HepG2 (cell line): Measurements from ENCODE around the gene FAP. TPM values are rescaled to one million over a fixed set of nuclear protein-coding genes. Genes with fewer than 3 reads are reported as not detected.

ENCODE experiments used
- ATAC-seq: fragments of 200-7000 bp; cut with Tn5 transposase; 3 replicates; pipeline ENCODE4 v1.9.1; 2020; ENCODE audit warnings: mild to moderate bottlenecking, moderate library complexity
- BruUV-seq: library from RNA; stranded (reverse); fragments of 400-500 nt; replicated peaks from 2 replicates; lab custom pipeline; 2021; lab: Mats Ljungman, UMichigan
- CTCF ChIA-PET: fragments of 300-600 bp; formaldehyde crosslinking; extraction: SDS; loops from one replicate; lab custom pipeline; 2021; ENCODE audit warnings: low total read pairs, inconsistent platforms, low intra/inter-chr PET ratio; lab: Yijun Ruan, JAX
- POLR2A ChIA-PET: fragments of 350-600 bp; sonication (Branson Sonifier 250); formaldehyde crosslinking; loops from one replicate; lab custom pipeline; 2020; ENCODE audit warnings: antibody characterized with exemption, inconsistent platforms; lab: Yijun Ruan, JAX
- DNase-seq: peaks from one replicate; pipeline ENCODE4 v3.0.0-alpha.2; 2015; ENCODE audit warnings: low spot score
- FAIRE-seq: peaks from 3 replicates; lab custom pipeline; 2011; peaks lifted over from hg19 to GRCh38; lab: Jason Lieb, UNC
- H2AFZ ChIP-seq: one replicate; pipeline ENCODE4 v1.6.1; 2011; ENCODE audit warnings: low read length, inconsistent platforms
- H3K27ac ChIP-seq: fragments of 300-600 bp; 3 replicates; pipeline ENCODE4 v1.8.0; 2011; ENCODE audit warnings: mixed run types, mild to moderate bottlenecking, mixed read lengths, low read length, inconsistent platforms; ENCODE audit not compliant: insufficient read depth; ENCODE audit errors: extremely low read length
- H3K27me3 ChIP-seq, 2 experiments: fragments of 200-600 bp in 1 of 2; 2 replicates in 1 of 2; 3 replicates in 1 of 2; pipeline versions ENCODE4 v1.6.0 to v1.8.0; 2011; ENCODE audit warnings: low read length in 2 of 2, mild to moderate bottlenecking in 2 of 2, moderate library complexity in 2 of 2, inconsistent platforms in 1 of 2; ENCODE audit not compliant: insufficient read depth in 2 of 2, control insufficient read depth in 1 of 2
- H3K36me3 ChIP-seq, 2 experiments: fragments of 200-600 bp in 1 of 2; replicated peaks in 1 of 2; 2 replicates in 1 of 2; 3 replicates in 1 of 2; pipeline versions ENCODE4 v1.5.1 to v1.8.0; 2011; ENCODE audit warnings: low read length in 2 of 2, inconsistent platforms in 1 of 2; ENCODE audit not compliant: insufficient read depth in 2 of 2, control insufficient read depth in 1 of 2
- H3K4me1 ChIP-seq: 2 replicates; pipeline ENCODE4 v1.5.1; 2012; ENCODE audit warnings: low read length, inconsistent platforms; ENCODE audit not compliant: insufficient read depth
- H3K4me2 ChIP-seq: 2 replicates; pipeline ENCODE4 v1.6.0; 2011; ENCODE audit warnings: low read depth, low read length, inconsistent platforms
- H3K4me3 ChIP-seq, 3 experiments: fragments of 200-600 bp in 1 of 3; sonication (generic), shearing (Covaris generic) in 1 of 3; replicated peaks in 1 of 3; 2 replicates each; pipeline ENCODE4 v1.5.1; 2011 to 2016; ENCODE audit warnings: low read length in 3 of 3, inconsistent platforms in 2 of 3, low read depth in 2 of 3, mild to moderate bottlenecking in 2 of 3, control low read depth in 1 of 3, mixed read lengths in 1 of 3; ENCODE audit not compliant: insufficient read depth in 1 of 3
- H3K79me2 ChIP-seq: one replicate; pipeline ENCODE4 v1.6.1; 2011; ENCODE audit warnings: low read length, inconsistent platforms; ENCODE audit not compliant: insufficient read depth
- H3K9ac ChIP-seq: 2 replicates; pipeline ENCODE4 v1.6.0; 2011; ENCODE audit warnings: mild to moderate bottlenecking, low read depth, low read length, inconsistent platforms; ENCODE audit not compliant: insufficient read depth
- H3K9me3 ChIP-seq: 2 replicates; pipeline ENCODE4 v1.5.1; 2012; ENCODE audit warnings: mild to moderate bottlenecking, low read length
- H4K20me1 ChIP-seq: 2 replicates; pipeline ENCODE4 v1.6.0; 2011; ENCODE audit warnings: inconsistent platforms, mild to moderate bottlenecking, low read length, moderate library complexity; ENCODE audit not compliant: insufficient read depth
- E2F1 ChIP-seq: sonication (generic); formaldehyde crosslinking; IDR thresholded peaks from 2 replicates; pipeline ENCODE4 v1.5.0; 2020; ENCODE audit warnings: missing genetic modification reagents
- IRF9 ChIP-seq: sonication (generic); formaldehyde crosslinking; IDR thresholded peaks from 2 replicates; pipeline ENCODE4 v1.8.0; 2022; ENCODE audit warnings: missing genetic modification reagents, mild to moderate bottlenecking, borderline replicate concordance
- MAF1 ChIP-seq: sonication (generic); formaldehyde crosslinking; IDR thresholded peaks from 2 replicates; pipeline ENCODE4 v1.5.0; 2020; ENCODE audit warnings: missing genetic modification reagents, borderline replicate concordance
- RFXAP ChIP-seq: sonication (generic); formaldehyde crosslinking; IDR thresholded peaks from 2 replicates; pipeline ENCODE4 v1.4.0; 2020; ENCODE audit warnings: missing genetic modification reagents, borderline replicate concordance
- SMAD9 ChIP-seq: sonication (generic); formaldehyde crosslinking; IDR thresholded peaks from 2 replicates; pipeline ENCODE4 v1.5.1; 2020; ENCODE audit warnings: mild to moderate bottlenecking, missing genetic modification reagents
- TOPORS ChIP-seq: sonication (generic); formaldehyde crosslinking; IDR thresholded peaks from 2 replicates; pipeline ENCODE4 v1.8.0; 2023; ENCODE audit warnings: mild to moderate bottlenecking, missing genetic modification reagents
- ZBTB39 ChIP-seq: sonication (generic); formaldehyde crosslinking; IDR thresholded peaks from 2 replicates; pipeline ENCODE4 v1.5.0; 2020; ENCODE audit warnings: missing genetic modification reagents
- ZBTB44 ChIP-seq: sonication (generic); formaldehyde crosslinking; IDR thresholded peaks from 2 replicates; pipeline ENCODE4 v1.4.0; 2020; ENCODE audit warnings: missing genetic modification reagents
- ZFP36L2 ChIP-seq: sonication (generic); formaldehyde crosslinking; IDR thresholded peaks from 2 replicates; pipeline ENCODE4 v1.4.0; 2020; ENCODE audit warnings: missing genetic modification reagents
- ZKSCAN1 ChIP-seq: fragments of 150-350 bp; IDR thresholded peaks from 2 replicates; pipeline ENCODE4 v1.6.1; 2014; ENCODE audit warnings: low read length
- ZNF256 ChIP-seq: sonication (generic); formaldehyde crosslinking; conservative IDR thresholded peaks from 2 replicates; pipeline ENCODE4 v1.4.0; 2020; ENCODE audit warnings: missing genetic modification reagents
- ZSCAN21 ChIP-seq: sonication (generic); formaldehyde crosslinking; IDR thresholded peaks from 2 replicates; pipeline ENCODE4 v1.8.0; 2022; ENCODE audit warnings: mild to moderate bottlenecking, missing genetic modification reagents, moderate library complexity, borderline replicate concordance
- WGBS: methylation state at CpG from one replicate; pipeline ENCODE4 v1.1.6; 2017; ENCODE audit warnings: low lambda C conversion rate; 5-methylcytosine and 5-hydroxymethylcytosine counted together
- in situ Hi-C: cut with HindIII; loops from 2 replicates; pipeline ENCODE4 v1.10.0; 2017; ENCODE audit warnings: low pct_unique_long_range_greater_than_20kb; ENCODE audit not compliant: extremely low pct_ligation_motif_present
- intact Hi-C: fragments of 100-400 bp; cut with micrococcal nuclease; formaldehyde crosslinking; loops from one replicate; pipeline ENCODE4 v1.10.0; 2022; ENCODE audit not compliant: unreplicated experiment
- polyA plus RNA-seq, 8 experiments: library from polyadenylated mRNA; depleted of rRNA in 3 of 8; stranded (reverse) in 7 of 8; unstranded in 1 of 8; fragments of >200 nt; fragmentation: Illumina TruSeq in 4 of 8; extraction: Trizol in 4 of 8; gene quantifications; 2 replicates each; pipeline versions ENCODE4 v1.2.1 to v1.2.3, GENCODE V29; 2011 to 2016; ENCODE audit warnings: low read depth in 4 of 8, missing spikeins in 1 of 8, mixed read lengths in 1 of 8; ENCODE audit not compliant: insufficient read depth in 1 of 8
- total RNA-seq, 5 experiments: library from RNA; depleted of rRNA; stranded (reverse); fragments of >200 nt; fragmentation: Illumina TruSeq; extraction: Trizol; gene quantifications; 2 replicates each; pipeline ENCODE4 v1.2.3, GENCODE V29; 2016; ENCODE audit warnings: low read depth in 1 of 5
- TF ChIP-seq, protein P1 (sequence below): sonication (generic); formaldehyde crosslinking; IDR thresholded peaks from 2 replicates; pipeline ENCODE4 v1.4.0; 2020; ENCODE audit warnings: missing genetic modification reagents
- TF ChIP-seq, protein P2 (sequence below): IDR thresholded peaks from 2 replicates; pipeline ENCODE4 v1.6.1; 2012; ENCODE audit warnings: inconsistent platforms

Gene FAP
- total and polyA plus RNA-seq, 2 of the 13 experiments (the other 11 are each of a cell fraction or from before 2014, with no cell fraction given) = not detected

- Histone ChIP-seq H3K4me1 (no peaks in the 10 kb centered on the region), H4K20me1 (no peaks in the 10 kb centered on the region), H3K4me2 (no peak overlapping the region), H3K79me2 (no peaks in the 10 kb centered on the region), H3K9me3 (no peaks in the 10 kb centered on the region), H3K36me3 (no peaks in the 10 kb centered on the region), H3K9ac (no peak overlapping the region), H2AFZ (no peak overlapping the region), H3K27me3 (no peaks in the 10 kb centered on the region; a peak in 1 of 5 replicates), H3K4me3 (no peak overlapping the region), H3K27ac (no peak overlapping the region)
- in situ Hi-C loops (loop anchor here (5.0 kb wide), 2 partner anchors 115 to 540 kb away; no protein-coding TSS in a partner anchor), intact Hi-C loops (no loop called here)
- ChIA-PET POLR2A (no interaction called here), CTCF (no interaction called here)
- BruUV-seq = no TSS peak
- WGBS = 25% methylated on average over 2 of the region's 2 CpGs
- TF ChIP-seq TOPORS (no peak), ZNF256 (CRISPR knock-in tag) (no peak), MAF1 (no peak), IRF9 (CRISPR knock-in tag) (no peak), SMAD9 (no peak), ZBTB39 (CRISPR knock-in tag) (no peak), ZKSCAN1 (no peak), ZFP36L2 (CRISPR knock-in tag) (no peak), ZSCAN21 (CRISPR knock-in tag) (no peak), RFXAP (CRISPR knock-in tag) (no peak), ZBTB44 (CRISPR knock-in tag) (no peak), E2F1 (no peak)
- TF ChIP-seq, protein P1, sequence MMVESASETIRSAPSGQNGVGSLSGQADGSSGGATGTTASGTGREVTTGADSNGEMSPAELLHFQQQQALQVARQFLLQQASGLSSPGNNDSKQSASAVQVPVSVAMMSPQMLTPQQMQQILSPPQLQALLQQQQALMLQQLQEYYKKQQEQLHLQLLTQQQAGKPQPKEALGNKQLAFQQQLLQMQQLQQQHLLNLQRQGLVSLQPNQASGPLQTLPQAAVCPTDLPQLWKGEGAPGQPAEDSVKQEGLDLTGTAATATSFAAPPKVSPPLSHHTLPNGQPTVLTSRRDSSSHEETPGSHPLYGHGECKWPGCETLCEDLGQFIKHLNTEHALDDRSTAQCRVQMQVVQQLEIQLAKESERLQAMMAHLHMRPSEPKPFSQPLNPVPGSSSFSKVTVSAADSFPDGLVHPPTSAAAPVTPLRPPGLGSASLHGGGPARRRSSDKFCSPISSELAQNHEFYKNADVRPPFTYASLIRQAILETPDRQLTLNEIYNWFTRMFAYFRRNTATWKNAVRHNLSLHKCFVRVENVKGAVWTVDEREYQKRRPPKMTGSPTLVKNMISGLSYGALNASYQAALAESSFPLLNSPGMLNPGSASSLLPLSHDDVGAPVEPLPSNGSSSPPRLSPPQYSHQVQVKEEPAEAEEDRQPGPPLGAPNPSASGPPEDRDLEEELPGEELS (CRISPR knock-in tag) = no peak
- TF ChIP-seq, protein P2, sequence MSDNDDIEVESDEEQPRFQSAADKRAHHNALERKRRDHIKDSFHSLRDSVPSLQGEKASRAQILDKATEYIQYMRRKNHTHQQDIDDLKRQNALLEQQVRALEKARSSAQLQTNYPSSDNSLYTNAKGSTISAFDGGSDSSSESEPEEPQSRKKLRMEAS = no peak
- FAIRE-seq (no peak), ATAC-seq (no peak), DNase-seq (no peak)
These were observed 115.8 kb downstream of the FAP start for GRCh38 chr2:162127422-162127821.
